Neuronal stem cell (in vitro differentiated cells): ENCODE results near the gene KLHL21.

ENCODE experiments used
- DNase-seq: peaks from one replicate; pipeline ENCODE4 v3.0.0-alpha.2; 2013; ENCODE audit warnings: low spot score
- H2AFZ ChIP-seq: one replicate; pipeline ENCODE4 v1.6.1; 2013; ENCODE audit warnings: mild to moderate bottlenecking, low read length, inconsistent platforms
- H2AK5ac ChIP-seq: 2 replicates; pipeline ENCODE4 v1.6.1; 2013; ENCODE audit warnings: low read depth, mild to moderate bottlenecking, inconsistent platforms, low read length, moderate library complexity, mixed read lengths
- H2BK120ac ChIP-seq: 2 replicates; pipeline ENCODE4 v1.6.1; 2013; ENCODE audit warnings: low read depth, mild to moderate bottlenecking, inconsistent platforms, low read length, moderate library complexity, mixed read lengths
- H2BK12ac ChIP-seq: one replicate; pipeline ENCODE4 v1.6.1; 2013; ENCODE audit warnings: low read length, inconsistent platforms
- H2BK15ac ChIP-seq: 2 replicates; pipeline ENCODE4 v1.6.1; 2013; ENCODE audit warnings: mild to moderate bottlenecking, low read length, inconsistent platforms, mixed read lengths
- H2BK5ac ChIP-seq: one replicate; pipeline ENCODE4 v1.6.1; 2013; ENCODE audit warnings: inconsistent platforms, mild to moderate bottlenecking, low read length, moderate library complexity
- H3K14ac ChIP-seq: one replicate; pipeline ENCODE4 v1.6.1; 2013; ENCODE audit warnings: low read length, inconsistent platforms
- H3K18ac ChIP-seq: 2 replicates; pipeline ENCODE4 v1.6.1; 2013; ENCODE audit warnings: low read length, inconsistent platforms
- H3K23ac ChIP-seq: 2 replicates; pipeline ENCODE4 v1.6.1; 2013; ENCODE audit warnings: low read depth, mild to moderate bottlenecking, mixed read lengths, low read length, inconsistent platforms; ENCODE audit not compliant: poor library complexity
- H3K27ac ChIP-seq: replicated peaks from 3 replicates; pipeline ENCODE4 v1.5.1; 2013; ENCODE audit warnings: low read length, inconsistent platforms
- H3K27me3 ChIP-seq, 3 experiments: 2 replicates each; pipeline ENCODE4 v1.6.1; 2013; ENCODE audit warnings: low read length in 3 of 3, mild to moderate bottlenecking in 2 of 3, inconsistent platforms in 1 of 3, low read depth in 1 of 3, mixed read lengths in 1 of 3, moderate library complexity in 1 of 3; ENCODE audit not compliant: control insufficient read depth in 3 of 3, insufficient read depth in 3 of 3
- H3K36me3 ChIP-seq, 2 donors: replicated peaks in 1 of 2; 2 replicates each; pipeline ENCODE4 v1.6.1; 2013; ENCODE audit warnings: low read length in 2 of 2; ENCODE audit not compliant: control insufficient read depth in 2 of 2, insufficient read depth in 2 of 2
- H3K4ac ChIP-seq: 2 replicates; pipeline ENCODE4 v1.6.1; 2013; ENCODE audit warnings: inconsistent platforms, mild to moderate bottlenecking, low read length, moderate library complexity
- H3K4me1 ChIP-seq, 2 donors: 1 replicate in 1 of 2; 2 replicates in 1 of 2; pipeline ENCODE4 v1.6.1; 2013; ENCODE audit warnings: low read length in 2 of 2, low read depth in 1 of 2; ENCODE audit not compliant: control insufficient read depth in 2 of 2, insufficient read depth in 1 of 2
- H3K4me2 ChIP-seq: one replicate; pipeline ENCODE4 v1.6.1; 2013; ENCODE audit warnings: mild to moderate bottlenecking, low read length, inconsistent platforms; ENCODE audit not compliant: insufficient read depth, poor library complexity, severe bottlenecking
- H3K4me3 ChIP-seq, 2 donors: 2 replicates each; pipeline ENCODE4 v1.5.1; 2013; ENCODE audit warnings: low read length in 2 of 2, mild to moderate bottlenecking in 2 of 2, inconsistent platforms in 1 of 2, moderate library complexity in 1 of 2
- H3K79me1 ChIP-seq: one replicate; pipeline ENCODE4 v1.6.1; 2013; ENCODE audit warnings: low read depth, mild to moderate bottlenecking, inconsistent platforms, low read length, moderate library complexity
- H3K9ac ChIP-seq: one replicate; pipeline ENCODE4 v1.6.1; 2013; ENCODE audit warnings: mild to moderate bottlenecking, low read depth, low read length, inconsistent platforms; ENCODE audit not compliant: poor library complexity
- H3K9me3 ChIP-seq, 2 donors: replicated peaks in 1 of 2; 2 replicates each; pipeline versions ENCODE3 to v1.6.1; 2013; ENCODE audit warnings: low read length in 2 of 2, mild to moderate bottlenecking in 2 of 2, inconsistent platforms in 1 of 2, low read depth in 1 of 2, mixed read lengths in 1 of 2, moderate library complexity in 1 of 2; ENCODE audit not compliant: control insufficient read depth in 2 of 2, insufficient read depth in 1 of 2
- H4K8ac ChIP-seq: one replicate; pipeline ENCODE4 v1.6.1; 2013; ENCODE audit warnings: low read depth, mild to moderate bottlenecking, inconsistent platforms, low read length, moderate library complexity
- H4K91ac ChIP-seq: one replicate; pipeline ENCODE4 v1.6.1; 2013; ENCODE audit warnings: low read length, low read depth, mild to moderate bottlenecking, inconsistent platforms; ENCODE audit not compliant: poor library complexity
- WGBS, 2 donors: extraction: QIAGEN DNeasy Blood & Tissue Kit; methylation state at CpG; one replicate each; pipeline ENCODE4 v1.1.7; 2013; ENCODE audit warnings: missing lambda C conversion rate in 2 of 2, mixed read lengths in 1 of 2; ENCODE audit not compliant: insufficient read length in 2 of 2, insufficient replicate concordance in 1 of 2; ENCODE audit errors: extremely low coverage in 2 of 2; 5-methylcytosine and 5-hydroxymethylcytosine counted together

KLHL21 gene

GRCh38 chr1:6574818-6575217 is 27.9 kb downstream of the KLHL21 start:
- Histone ChIP-seq H2BK15ac (peak overlapping the region; percentile 9), H2BK120ac (no peak overlapping the region), H3K14ac (peak overlapping the region; percentile 66), H2BK5ac (peak overlapping the region; percentile 35), H3K9ac (no peak overlapping the region), H3K4ac (no peak overlapping the region), H2BK12ac (no peak overlapping the region), H3K9me3 (peaks cover 0 to 4% of the 10 kb centered on the region in 2 donors), H3K4me1 (peaks cover 7 to 18% of the 10 kb centered on the region in 2 donors), H2AK5ac (peak overlapping the region; percentile 40), H3K79me1 (peaks cover 4% of the 10 kb centered on the region), H2AFZ (no peak overlapping the region), H3K23ac (peak overlapping the region; percentile 69), H3K36me3 (no peaks in the 10 kb centered on the region), H3K18ac (no peak overlapping the region), H4K91ac (no peak overlapping the region), H3K4me3 (no peak overlapping the region), H3K27ac (no peak overlapping the region), H3K27me3 (peaks cover 0 to 18% (median 0%) of the 10 kb centered on the region in 3 experiments), H3K4me2 (no peak overlapping the region), H4K8ac (no peak overlapping the region)
- WGBS, 2 donors, result no CpG with 5 or more reads among the region's 14 CpGs
- DNase-seq, result no peak

- Histone ChIP-seq H3K4ac (no peak overlapping the region), H2AK5ac (peak overlapping the region; percentile 40), H2BK120ac (no peak overlapping the region), H3K4me1 (peaks cover 2 to 15% of the 10 kb centered on the region in 2 donors), H4K91ac (no peak overlapping the region), H3K18ac (no peak overlapping the region), H3K23ac (peak overlapping the region; percentile 69), H3K4me2 (no peak overlapping the region), H2BK5ac (no peak overlapping the region), H3K9me3 (peaks cover 0 to 4% of the 10 kb centered on the region in 2 donors), H2BK12ac (peak overlapping the region; percentile 53), H3K36me3 (no peaks in the 10 kb centered on the region), H3K27ac (no peak overlapping the region), H3K27me3 (peaks cover 0 to 24% (median 0%) of the 10 kb centered on the region in 3 experiments), H3K4me3 (no peak overlapping the region), H3K9ac (no peak overlapping the region), H2BK15ac (no peak overlapping the region), H3K79me1 (peaks cover 2% of the 10 kb centered on the region), H4K8ac (no peak overlapping the region), H3K14ac (peak overlapping the region; percentile 66), H2AFZ (no peak overlapping the region)
- no CpG with 5 or more reads among the region's 8 CpGs for WGBS, 2 donors
- no peak for DNase-seq
Observed at GRCh38 chr1:6574025-6574620, 28.5 kb downstream of the KLHL21 start.

GRCh38 chr1:6572653-6573383 is 29.9 kb downstream of the KLHL21 start:
- Histone ChIP-seq H2AFZ (peak overlapping the region; percentile 37), H3K4me3 (no peak overlapping the region), H3K23ac (no peak overlapping the region), H3K27me3 (peaks cover 0 to 28% (median 0%) of the 10 kb centered on the region in 3 experiments), H4K8ac (no peak overlapping the region), H2BK5ac (no peak overlapping the region), H3K14ac (no peak overlapping the region), H3K4me2 (no peak overlapping the region), H2BK15ac (no peak overlapping the region), H3K79me1 (no peaks in the 10 kb centered on the region), H3K18ac (no peak overlapping the region), H2BK120ac (no peak overlapping the region), H2AK5ac (no peak overlapping the region), H3K4ac (no peak overlapping the region), H3K27ac (no peak overlapping the region), H3K36me3 (no peaks in the 10 kb centered on the region), H3K9ac (no peak overlapping the region), H3K4me1 (peaks cover 0 to 3% of the 10 kb centered on the region in 2 donors), H3K9me3 (peaks cover 0 to 4% of the 10 kb centered on the region in 2 donors), H4K91ac (no peak overlapping the region), H2BK12ac (no peak overlapping the region)
- no peak for DNase-seq
- WGBS, 2 donors, result no CpG with 5 or more reads among the region's 12 CpGs

GRCh38 chr1:6570987-6571386 is 31.7 kb downstream of the KLHL21 start:
- no peak for DNase-seq
- peak overlapping the region; percentile 72 for H2BK120ac ChIP-seq
- no peak overlapping the region for H3K4me2 ChIP-seq
- H3K23ac ChIP-seq, result no peak overlapping the region
- no peak overlapping the region for H3K4me3 ChIP-seq
- H3K9ac ChIP-seq, result no peak overlapping the region
- peaks cover 0 to 32% (median 0%) of the 10 kb centered on the region in 3 experiments for H3K27me3 ChIP-seq
- no peak overlapping the region for H2BK5ac ChIP-seq
- H2BK12ac ChIP-seq, result no peak overlapping the region
- no CpG with 5 or more reads among the region's 5 CpGs for WGBS, 2 donors
- peaks cover 0 to 4% of the 10 kb centered on the region in 2 donors for H3K9me3 ChIP-seq
- no peak overlapping the region for H4K8ac ChIP-seq
- H2AFZ ChIP-seq, result no peak overlapping the region
- H3K4ac ChIP-seq, result no peak overlapping the region
- no peak overlapping the region for H3K27ac ChIP-seq
- peaks cover 0 to 2% of the 10 kb centered on the region in 2 donors for H3K4me1 ChIP-seq
- H3K18ac ChIP-seq, result no peak overlapping the region
- no peak overlapping the region for H3K14ac ChIP-seq
- no peaks in the 10 kb centered on the region for H3K79me1 ChIP-seq
- H2BK15ac ChIP-seq, result peak overlapping the region; percentile 75
- peak overlapping the region; percentile 75 for H2AK5ac ChIP-seq
- no peaks in the 10 kb centered on the region for H3K36me3 ChIP-seq
- no peak overlapping the region for H4K91ac ChIP-seq
